SU-DHL-6 (cell line): ENCODE measurements around the gene NR1H2.

Source experiments
- H2AFZ ChIP-seq: fragments of 200-600 bp; sonication (generic); 2 replicates; pipeline ENCODE4 v1.6.1; 2014; ENCODE audit warnings: low read depth, mild to moderate bottlenecking, moderate library complexity, mixed read lengths, antibody characterized with exemption, low read length; ENCODE audit not compliant: severe bottlenecking
- H3F3A ChIP-seq: fragments of 200-600 bp; shearing (Covaris generic); 2 replicates; pipeline ENCODE4 v1.6.0; 2016; ENCODE audit warnings: antibody characterized with exemption, mild to moderate bottlenecking; ENCODE audit not compliant: insufficient read depth
- H3K27ac ChIP-seq: fragments of 200-600 bp; sonication (generic); 2 replicates; pipeline ENCODE4 v1.5.1; 2016; ENCODE audit warnings: low read depth, mild to moderate bottlenecking, low read length, moderate library complexity, mixed read lengths
- H3K27me3 ChIP-seq: fragments of 200-600 bp; sonication (generic), shearing (Covaris generic); 2 replicates; pipeline ENCODE4 v1.6.0; 2014; ENCODE audit warnings: mild to moderate bottlenecking, low read length
- H3K36me3 ChIP-seq: fragments of 200-600 bp; sonication (generic); 2 replicates; pipeline ENCODE4 v1.6.1; 2014; ENCODE audit warnings: mild to moderate bottlenecking, low read length, mixed read lengths
- H3K4me2 ChIP-seq: fragments of 300-600, 200-600 bp; shearing (Covaris generic), sonication (generic); 2 replicates; pipeline ENCODE4 v1.6.0; 2014; ENCODE audit warnings: low read length, low read depth, mild to moderate bottlenecking; ENCODE audit not compliant: poor library complexity, severe bottlenecking
- H3K4me3 ChIP-seq: fragments of 200-600 bp; sonication (generic); 2 replicates; pipeline ENCODE4 v1.5.1; 2014; ENCODE audit warnings: antibody characterized with exemption, low read length, mild to moderate bottlenecking, mixed read lengths; ENCODE audit not compliant: insufficient read depth, poor library complexity, severe bottlenecking
- H3K79me2 ChIP-seq: fragments of 200-600 bp; sonication (generic); 2 replicates; pipeline ENCODE4 v1.6.1; 2014; ENCODE audit warnings: mild to moderate bottlenecking, low read length, moderate library complexity; ENCODE audit not compliant: insufficient read depth
- H3K9ac ChIP-seq: fragments of 200-600 bp; sonication (generic); 2 replicates; pipeline ENCODE4 v1.7.0; 2014; ENCODE audit warnings: mild to moderate bottlenecking, low read length
- H3K9me2 ChIP-seq: fragments of 200-600 bp; sonication (generic); replicated peaks from 2 replicates; pipeline ENCODE4 v1.6.1; 2014; ENCODE audit warnings: low read length; ENCODE audit not compliant: insufficient read depth
- H3K9me3 ChIP-seq: fragments of 200-600 bp; sonication (generic); 2 replicates; pipeline ENCODE4 v1.6.1; 2014; ENCODE audit warnings: low read length, mixed read lengths; ENCODE audit not compliant: insufficient read depth
- H4K20me1 ChIP-seq: fragments of 200-600 bp; sonication (generic); 2 replicates; pipeline ENCODE4 v1.6.1; 2014; ENCODE audit warnings: low read depth, mild to moderate bottlenecking, antibody characterized with exemption, low read length, moderate library complexity, mixed read lengths
- EZH2phosphoT487 ChIP-seq: fragments of 200-600 bp; sonication (generic), shearing (Covaris generic); conservative IDR thresholded peaks from 2 replicates; pipeline ENCODE4 v1.6.1; 2018; ENCODE audit warnings: mild to moderate bottlenecking, antibody characterized with exemption, low read length, moderate library complexity, mixed read lengths
- TF ChIP-seq, protein P1 (sequence below): fragments of 200-600 bp; sonication (generic); IDR thresholded peaks from one replicate; pipeline ENCODE4 v1.5.1; 2017; ENCODE audit warnings: antibody characterized with exemption, mild to moderate bottlenecking, low read length, moderate library complexity; ENCODE audit not compliant: insufficient read depth, poor library complexity, severe bottlenecking

NR1H2 gene

DNA sequence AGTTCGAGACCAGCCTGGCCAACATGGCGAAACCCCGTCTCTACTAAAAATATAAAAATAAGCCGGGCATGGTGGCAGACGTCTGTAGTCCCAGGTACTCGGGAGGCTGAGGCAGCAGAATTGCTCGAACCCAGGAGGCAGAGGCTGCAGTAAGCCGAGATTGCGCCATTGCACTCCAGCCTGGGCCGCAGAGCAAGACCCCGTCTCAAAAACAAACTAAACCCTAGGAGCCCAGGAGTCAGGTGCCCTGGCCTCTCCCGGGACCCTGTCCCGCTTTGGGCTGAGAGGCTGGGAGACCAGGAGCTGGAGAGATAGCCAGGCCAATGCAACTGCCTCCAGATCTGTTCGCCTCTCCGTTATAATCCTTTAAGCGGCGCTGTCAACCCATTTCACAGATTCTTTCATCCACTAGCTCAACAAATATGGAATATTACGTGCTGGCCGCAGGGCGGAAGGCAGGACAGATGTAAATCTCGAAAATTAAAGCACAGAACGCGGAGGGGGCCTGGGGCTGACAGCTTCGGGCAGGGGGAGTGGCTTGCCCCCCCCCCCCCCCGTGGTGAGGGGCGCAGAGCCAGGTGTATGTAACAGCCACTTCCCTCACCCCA is 51.2 kb downstream of the NR1H2 start:
- TF ChIP-seq, protein P1, sequence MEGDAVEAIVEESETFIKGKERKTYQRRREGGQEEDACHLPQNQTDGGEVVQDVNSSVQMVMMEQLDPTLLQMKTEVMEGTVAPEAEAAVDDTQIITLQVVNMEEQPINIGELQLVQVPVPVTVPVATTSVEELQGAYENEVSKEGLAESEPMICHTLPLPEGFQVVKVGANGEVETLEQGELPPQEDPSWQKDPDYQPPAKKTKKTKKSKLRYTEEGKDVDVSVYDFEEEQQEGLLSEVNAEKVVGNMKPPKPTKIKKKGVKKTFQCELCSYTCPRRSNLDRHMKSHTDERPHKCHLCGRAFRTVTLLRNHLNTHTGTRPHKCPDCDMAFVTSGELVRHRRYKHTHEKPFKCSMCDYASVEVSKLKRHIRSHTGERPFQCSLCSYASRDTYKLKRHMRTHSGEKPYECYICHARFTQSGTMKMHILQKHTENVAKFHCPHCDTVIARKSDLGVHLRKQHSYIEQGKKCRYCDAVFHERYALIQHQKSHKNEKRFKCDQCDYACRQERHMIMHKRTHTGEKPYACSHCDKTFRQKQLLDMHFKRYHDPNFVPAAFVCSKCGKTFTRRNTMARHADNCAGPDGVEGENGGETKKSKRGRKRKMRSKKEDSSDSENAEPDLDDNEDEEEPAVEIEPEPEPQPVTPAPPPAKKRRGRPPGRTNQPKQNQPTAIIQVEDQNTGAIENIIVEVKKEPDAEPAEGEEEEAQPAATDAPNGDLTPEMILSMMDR: no peak
- no peak for TF ChIP-seq EZH2phosphoT487

DNA sequence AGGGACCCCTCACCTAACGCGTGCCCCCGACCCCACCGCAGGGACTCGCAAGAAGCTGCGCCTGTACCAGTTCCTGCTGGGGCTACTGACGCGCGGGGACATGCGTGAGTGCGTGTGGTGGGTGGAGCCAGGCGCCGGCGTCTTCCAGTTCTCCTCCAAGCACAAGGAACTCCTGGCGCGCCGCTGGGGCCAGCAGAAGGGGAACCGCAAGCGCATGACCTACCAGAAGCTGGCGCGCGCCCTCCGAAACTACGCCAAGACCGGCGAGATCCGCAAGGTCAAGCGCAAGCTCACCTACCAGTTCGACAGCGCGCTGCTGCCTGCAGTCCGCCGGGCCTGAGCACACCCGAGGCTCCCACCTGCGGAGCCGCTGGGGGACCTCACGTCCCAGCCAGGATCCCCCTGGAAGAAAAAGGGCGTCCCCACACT is 51.8 kb downstream of the NR1H2 start:
- Histone ChIP-seq H3K36me3 (peaks cover 6% of the 10 kb centered on the region; the same call in 1 of the 2 replicates), H3K27ac (peak overlapping the region; percentile 71)

More for the DNA sequence above, 51.2 kb downstream of the NR1H2 start:
- Histone ChIP-seq H3K27me3 (no peaks in the 10 kb centered on the region), H3K27ac (peak overlapping the region; percentile 71), H3K4me3 (no peak overlapping the region), H4K20me1 (no peaks in the 10 kb centered on the region), H3K9me2 (no peaks in the 10 kb centered on the region), H3K36me3 (peaks cover 6% of the 10 kb centered on the region; the same call in 1 of the 2 replicates), H3F3A (peaks cover 53% of the 10 kb centered on the region), H2AFZ (no peak overlapping the region), H3K79me2 (no peaks in the 10 kb centered on the region), H3K4me2 (peak overlapping the region; percentile 18), H3K9ac (no peak overlapping the region), H3K9me3 (no peaks in the 10 kb centered on the region)

DNA sequence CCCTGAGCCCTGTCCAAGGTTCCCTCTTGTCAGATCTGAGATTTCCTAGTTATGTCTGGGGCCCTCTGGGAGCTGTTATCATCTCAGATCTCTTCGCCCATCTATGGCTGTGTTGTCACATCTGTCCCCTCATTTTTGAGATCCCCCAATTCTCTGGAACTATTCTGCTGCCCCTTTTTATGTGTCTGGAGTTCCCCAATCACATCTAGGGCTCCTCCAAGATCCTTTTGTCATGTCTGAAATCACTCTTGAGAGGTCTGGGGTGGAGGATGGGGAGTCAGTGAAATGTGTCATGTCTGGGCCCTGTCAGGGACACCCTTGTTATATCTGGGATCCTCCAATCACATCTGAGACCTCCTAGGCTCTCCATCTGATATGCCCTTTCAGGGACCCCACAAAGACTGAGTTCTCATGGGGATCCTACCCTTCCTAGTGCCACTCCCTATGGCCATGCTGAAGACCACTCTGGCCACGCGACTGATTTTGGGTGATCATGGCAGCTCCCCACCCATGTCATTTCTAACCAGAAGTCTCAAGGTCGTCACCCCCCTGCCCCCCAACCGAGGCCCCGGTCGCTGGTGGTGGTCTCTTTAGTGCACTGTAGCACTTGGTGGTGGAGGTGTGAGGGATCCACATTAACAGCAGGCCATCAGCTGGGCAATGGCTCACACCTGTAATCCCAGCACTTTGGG is 52.7 kb downstream of the NR1H2 start:
- Histone ChIP-seq H3K4me3 (no peak overlapping the region), H3F3A (peaks cover 59% of the 10 kb centered on the region), H4K20me1 (no peaks in the 10 kb centered on the region), H3K9me3 (no peaks in the 10 kb centered on the region), H3K36me3 (peaks cover 2% of the 10 kb centered on the region; the same call in 1 of the 2 replicates), H2AFZ (no peak overlapping the region), H3K27me3 (no peaks in the 10 kb centered on the region), H3K9ac (peak overlapping the region; percentile 20; the same call in 1 of the 2 replicates), H3K79me2 (no peaks in the 10 kb centered on the region), H3K4me2 (no peak overlapping the region), H3K9me2 (no peaks in the 10 kb centered on the region), H3K27ac (peak overlapping the region; percentile 71)
- TF ChIP-seq EZH2phosphoT487: no peak
- TF ChIP-seq, protein P1: no peak

More for the DNA sequence above, 51.8 kb downstream of the NR1H2 start:
- Histone ChIP-seq H3K9me3 (no peaks in the 10 kb centered on the region), H3K9me2 (no peaks in the 10 kb centered on the region), H3F3A (peaks cover 53% of the 10 kb centered on the region), H3K27me3 (no peaks in the 10 kb centered on the region), H3K79me2 (no peaks in the 10 kb centered on the region), H3K9ac (peak overlapping the region; percentile 20; the same call in 1 of the 2 replicates), H4K20me1 (no peaks in the 10 kb centered on the region), H2AFZ (no peak overlapping the region), H3K4me2 (peak overlapping the region; percentile 18), H3K4me3 (no peak overlapping the region)
- TF ChIP-seq EZH2phosphoT487: no peak
- TF ChIP-seq, protein P1: no peak
